Esophagus muscularis mucosa (tissue), 4 donors: ENCODE measurements around the gene CCR8. TPM values are rescaled to one million over a fixed set of nuclear protein-coding genes. Genes with fewer than 3 reads are reported as not detected.

Experiments
- DNase-seq: peaks from one replicate; pipeline ENCODE4 v3.0.0-alpha.2; 2017; ENCODE audit errors: extremely low spot score
- H3K27ac ChIP-seq, 4 donors: fragments of 200-600 bp; sonication (generic); replicated peaks in 1 of 4; 1 replicate in 3 of 4; 2 replicates in 1 of 4; pipeline ENCODE4 v1.5.1; 2016 to 2019; ENCODE audit warnings: mild to moderate bottlenecking in 1 of 4
- H3K27me3 ChIP-seq, 4 donors: fragments of 200-600 bp; sonication (generic); one replicate each; pipeline versions ENCODE4 v1.5.1 to v1.6.0; 2016 to 2019
- H3K36me3 ChIP-seq, 4 donors: fragments of 200-600 bp; sonication (generic); one replicate each; pipeline ENCODE4 v1.5.1; 2016 to 2019
- H3K4me1 ChIP-seq, 4 donors: fragments of 200-600 bp; sonication (generic); one replicate each; pipeline ENCODE4 v1.5.1; 2016 to 2019
- H3K4me3 ChIP-seq, 4 donors: fragments of 200-600 bp; sonication (generic); 1 replicate in 2 of 4; 2 replicates in 2 of 4; pipeline ENCODE4 v1.5.1; 2016 to 2019; ENCODE audit warnings: mild to moderate bottlenecking in 4 of 4, moderate library complexity in 1 of 4
- H3K9me3 ChIP-seq, 4 donors: fragments of 200-600 bp; sonication (generic); 1 replicate in 3 of 4; 2 replicates in 1 of 4; pipeline ENCODE4 v1.5.1; 2016 to 2019
- CTCF ChIP-seq, 3 experiments: fragments of 200-600 bp in 2 of 3; fragments of 450-650 bp in 1 of 3; sonication (generic) in 2 of 3; IDR thresholded peaks; one replicate each; pipeline ENCODE4 v1.5.1; 2017 to 2019; ENCODE audit warnings: antibody characterized with exemption in 3 of 3, mild to moderate bottlenecking in 2 of 3, moderate library complexity in 1 of 3
- EP300 ChIP-seq: sonication (generic); formaldehyde crosslinking; IDR thresholded peaks from one replicate; pipeline ENCODE4 v1.6.1; 2017; ENCODE audit warnings: antibody characterized with exemption
- POLR2A ChIP-seq: fragments of 450-650 bp; IDR thresholded peaks from one replicate; pipeline ENCODE4 v1.6.1; 2017; ENCODE audit warnings: antibody characterized with exemption, moderate library complexity, mild to moderate bottlenecking, low read depth
- POLR2AphosphoS5 ChIP-seq, 2 donors: sonication (generic); formaldehyde crosslinking; IDR thresholded peaks; one replicate each; pipeline ENCODE4 v1.6.1; 2017; ENCODE audit warnings: antibody characterized with exemption in 2 of 2
- WGBS: methylation state at CpG from one replicate; pipeline ENCODE4 v1.1.5; 2018; 5-methylcytosine and 5-hydroxymethylcytosine counted together
- intact Hi-C: fragments of 100-400 bp; cut with DNase I; formaldehyde crosslinking; loops from one replicate; pipeline ENCODE4 v1.15.1; 2023
- total RNA-seq, 4 donors: library from RNA; depleted of rRNA; stranded (reverse); fragments of >200 nt; gene quantifications; one replicate each; pipeline versions ENCODE4 v1.1.0 to v1.2.1, GENCODE V29; 2016

CCR8 gene
- total RNA-seq, 4 donors from 2014 or later, result not detected

GRCh38 chr3:39296197-39297077, 33.1 kb upstream of the CCR8 start:
- Histone ChIP-seq H3K4me1 (no peaks in the 10 kb centered on the region), H3K27me3 (no peaks in the 10 kb centered on the region), H3K9me3 (peaks cover 0 to 22% (median 4%) of the 10 kb centered on the region in 4 donors), H3K27ac (no peak overlapping the region), H3K36me3 (no peaks in the 10 kb centered on the region), H3K4me3 (no peak overlapping the region)
- WGBS, result 86% methylated on average over 3 of the region's 4 CpGs
- TF ChIP-seq POLR2A, result no peak
- TF ChIP-seq CTCF (IDR thresholded peaks at IDR 0.05), result no peak
- intact Hi-C loops, result no loop called here
- no peak for DNase-seq

GRCh38 chr3:39299279-39299678, 30.2 kb upstream of the CCR8 start:
- intact Hi-C loops, result no loop called here
- no peaks in the 10 kb centered on the region for H3K36me3 ChIP-seq

GRCh38 chr3:39302178-39302577, 27.3 kb upstream of the CCR8 start:
- intact Hi-C loops, result no loop called here

More at GRCh38 chr3:39299279-39299678, 30.2 kb upstream of the CCR8 start:
- peaks cover 0 to 33% (median 18%) of the 10 kb centered on the region in 4 donors for H3K9me3 ChIP-seq
- H3K27me3 ChIP-seq, result no peaks in the 10 kb centered on the region
- no peak overlapping the region for H3K27ac ChIP-seq
- TF ChIP-seq EP300 (no peak), CTCF (IDR thresholded peaks at IDR 0.05) (no peak), POLR2AphosphoS5 (IDR thresholded peaks at IDR 0.05) (no peak), POLR2A (no peak)
- H3K4me3 ChIP-seq, result no peak overlapping the region
- H3K4me1 ChIP-seq, result no peaks in the 10 kb centered on the region
- DNase-seq, result no peak

GRCh38 chr3:39313289-39313688, 16.2 kb upstream of the CCR8 start:
- intact Hi-C loops, result no loop called here
- TF ChIP-seq POLR2AphosphoS5 (IDR thresholded peaks at IDR 0.05), result no peak
- no peak for TF ChIP-seq POLR2A
- no peak for TF ChIP-seq CTCF (IDR thresholded peaks at IDR 0.05)
- TF ChIP-seq EP300, result no peak

More at GRCh38 chr3:39302178-39302577, 27.3 kb upstream of the CCR8 start:
- TF ChIP-seq EP300 (no peak), POLR2A (no peak), CTCF (IDR thresholded peaks at IDR 0.05) (no peak), POLR2AphosphoS5 (IDR thresholded peaks at IDR 0.05) (no peak)
- Histone ChIP-seq H3K27ac (no peak overlapping the region), H3K27me3 (no peaks in the 10 kb centered on the region), H3K36me3 (no peaks in the 10 kb centered on the region), H3K4me3 (no peak overlapping the region), H3K4me1 (no peaks in the 10 kb centered on the region), H3K9me3 (peaks cover 0 to 51% (median 28%) of the 10 kb centered on the region in 4 donors)
- no peak for DNase-seq
- 95% methylated on average over 2 of the region's 2 CpGs for WGBS

More at GRCh38 chr3:39313289-39313688, 16.2 kb upstream of the CCR8 start:
- H3K9me3 ChIP-seq, result peaks cover 0 to 8% (median 7%) of the 10 kb centered on the region in 4 donors
- H3K4me1 ChIP-seq, result no peaks in the 10 kb centered on the region
- no peak for DNase-seq
- H3K36me3 ChIP-seq, result no peaks in the 10 kb centered on the region
- no peak overlapping the region for H3K4me3 ChIP-seq
- H3K27ac ChIP-seq, result no peak overlapping the region
- H3K27me3 ChIP-seq, result no peaks in the 10 kb centered on the region
